Activated T-cell treated with anti-CD3 and anti-CD28 coated beads for 24 hours (primary cell): Measurements from ENCODE around the gene ANGPTL3.

ENCODE experiments used
- DNase-seq: peaks from one replicate; pipeline ENCODE4 v3.0.0-alpha.2; 2020; ENCODE audit warnings: low read depth

The ANGPTL3 gene

GRCh38 chr1:62628506-62628905 is 31.2 kb downstream of the ANGPTL3 start:
- DNase-seq = no peak

GRCh38 chr1:62637392-62638105 is 40.2 kb downstream of the ANGPTL3 start:
- no peak for DNase-seq

- DNase-seq = no peak
These were observed 46.0 kb downstream of the ANGPTL3 start for GRCh38 chr1:62643283-62643682.

- no peak for DNase-seq
These were observed 55.1 kb downstream of the ANGPTL3 start for GRCh38 chr1:62652387-62652786.

- DNase-seq = no peak
These were observed 57.4 kb downstream of the ANGPTL3 start for GRCh38 chr1:62654744-62655143.
